Progenitor cell of endocrine pancreas (in vitro differentiated cells): Measurements from ENCODE around the gene FBN3. TPM values are rescaled to one million over a fixed set of nuclear protein-coding genes. Genes with fewer than 3 reads are reported as not detected.

ENCODE experiments used
- DNase-seq: peaks from one replicate; pipeline ENCODE4 v3.0.0; 2021; ENCODE audit warnings: low spot score; ENCODE audit not compliant: unreplicated experiment
- H3K27ac Mint-ChIP-seq: 2 replicates; pipeline ENCODE4 v1.8.0; 2021; ENCODE audit warnings: mild to moderate bottlenecking, moderate library complexity, mixed read lengths
- H3K27me3 Mint-ChIP-seq: 2 replicates; pipeline ENCODE4 v1.8.0; 2021; ENCODE audit warnings: mixed read lengths
- H3K36me3 Mint-ChIP-seq: 2 replicates; pipeline ENCODE4 v1.8.0; 2022; ENCODE audit warnings: mixed read lengths; ENCODE audit not compliant: insufficient read depth
- H3K4me1 Mint-ChIP-seq: 2 replicates; pipeline ENCODE4 v1.8.0; 2021; ENCODE audit warnings: low read depth, mixed read lengths
- H3K4me3 Mint-ChIP-seq: 2 replicates; pipeline ENCODE4 v1.8.0; 2021; ENCODE audit warnings: low read depth, mild to moderate bottlenecking, moderate library complexity, mixed read lengths
- H3K9me3 Mint-ChIP-seq: 2 replicates; pipeline ENCODE4 v1.8.0; 2021; ENCODE audit warnings: low read depth, mixed read lengths
- total RNA-seq: library from RNA; stranded (reverse); gene quantifications from 2 replicates; pipeline ENCODE4 v1.2.1, GENCODE V29; 2021
- TF ChIP-seq, protein P1 (sequence below): fragments of 200-600 bp; sonication (generic); IDR thresholded peaks from one replicate; pipeline ENCODE4 v1.5.0; 2021; ENCODE audit warnings: antibody characterized with exemption, mild to moderate bottlenecking; ENCODE audit not compliant: unreplicated experiment

Gene FBN3
- total RNA-seq, 1 donor from 2014 or later = 121 TPM

DNA sequence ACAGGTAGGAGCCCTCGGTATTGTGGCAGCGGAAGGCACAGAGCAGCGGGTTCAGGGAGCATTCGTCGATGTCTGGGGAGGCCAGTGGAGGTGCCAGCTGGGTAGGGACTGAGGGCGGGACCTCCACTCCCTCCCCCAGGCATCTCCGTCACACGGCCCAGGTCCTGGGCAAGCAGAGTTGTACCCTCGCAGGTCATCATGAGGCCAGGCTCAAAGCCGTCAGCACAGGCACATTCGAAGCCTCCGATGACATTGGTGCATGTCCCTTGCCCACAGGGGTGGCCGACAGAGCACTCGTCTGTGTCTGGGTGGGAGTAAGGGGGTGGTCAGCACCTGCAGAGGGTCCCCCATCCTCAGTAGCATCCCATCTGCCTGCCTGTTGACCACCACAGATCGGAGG, 61.5 kb downstream of the FBN3 start:
- Mint-ChIP-seq H3K27me3 (no peaks in the 10 kb centered on the region), H3K4me1 (peaks cover 6% of the 10 kb centered on the region), H3K36me3 (peaks cover 18% of the 10 kb centered on the region), H3K9me3 (no peaks in the 10 kb centered on the region), H3K27ac (no peak overlapping the region), H3K4me3 (no peak overlapping the region)
- TF ChIP-seq, protein P1, sequence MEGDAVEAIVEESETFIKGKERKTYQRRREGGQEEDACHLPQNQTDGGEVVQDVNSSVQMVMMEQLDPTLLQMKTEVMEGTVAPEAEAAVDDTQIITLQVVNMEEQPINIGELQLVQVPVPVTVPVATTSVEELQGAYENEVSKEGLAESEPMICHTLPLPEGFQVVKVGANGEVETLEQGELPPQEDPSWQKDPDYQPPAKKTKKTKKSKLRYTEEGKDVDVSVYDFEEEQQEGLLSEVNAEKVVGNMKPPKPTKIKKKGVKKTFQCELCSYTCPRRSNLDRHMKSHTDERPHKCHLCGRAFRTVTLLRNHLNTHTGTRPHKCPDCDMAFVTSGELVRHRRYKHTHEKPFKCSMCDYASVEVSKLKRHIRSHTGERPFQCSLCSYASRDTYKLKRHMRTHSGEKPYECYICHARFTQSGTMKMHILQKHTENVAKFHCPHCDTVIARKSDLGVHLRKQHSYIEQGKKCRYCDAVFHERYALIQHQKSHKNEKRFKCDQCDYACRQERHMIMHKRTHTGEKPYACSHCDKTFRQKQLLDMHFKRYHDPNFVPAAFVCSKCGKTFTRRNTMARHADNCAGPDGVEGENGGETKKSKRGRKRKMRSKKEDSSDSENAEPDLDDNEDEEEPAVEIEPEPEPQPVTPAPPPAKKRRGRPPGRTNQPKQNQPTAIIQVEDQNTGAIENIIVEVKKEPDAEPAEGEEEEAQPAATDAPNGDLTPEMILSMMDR = no peak
- DNase-seq = no peak

DNA sequence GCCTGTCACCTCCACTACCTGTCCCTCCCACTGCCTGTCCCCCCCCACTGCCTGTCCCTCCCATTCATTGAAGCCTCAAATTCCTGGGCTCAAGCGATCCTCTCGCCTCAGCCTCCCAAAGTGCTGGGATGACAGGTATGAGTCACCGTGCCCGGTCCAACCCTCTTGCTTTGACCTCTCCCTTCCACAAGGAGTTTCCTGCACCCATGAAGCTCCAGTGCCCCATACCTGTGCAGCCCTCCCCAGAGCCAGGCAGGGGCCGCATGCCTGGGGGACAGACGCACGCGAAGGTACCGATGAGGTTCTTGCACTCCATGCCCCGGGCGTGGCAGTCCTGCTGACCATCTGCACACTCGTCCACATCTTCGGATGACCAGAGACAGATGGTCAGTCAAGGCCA, 62.5 kb downstream of the FBN3 start:
- H3K36me3 Mint-ChIP-seq = peaks cover 24% of the 10 kb centered on the region
- peaks cover 6% of the 10 kb centered on the region for H3K4me1 Mint-ChIP-seq
- H3K4me3 Mint-ChIP-seq = no peak overlapping the region
- H3K27me3 Mint-ChIP-seq = no peaks in the 10 kb centered on the region
- H3K9me3 Mint-ChIP-seq = no peaks in the 10 kb centered on the region
- no peak for DNase-seq
- no peak overlapping the region for H3K27ac Mint-ChIP-seq
- TF ChIP-seq, protein P1 = no peak

DNA sequence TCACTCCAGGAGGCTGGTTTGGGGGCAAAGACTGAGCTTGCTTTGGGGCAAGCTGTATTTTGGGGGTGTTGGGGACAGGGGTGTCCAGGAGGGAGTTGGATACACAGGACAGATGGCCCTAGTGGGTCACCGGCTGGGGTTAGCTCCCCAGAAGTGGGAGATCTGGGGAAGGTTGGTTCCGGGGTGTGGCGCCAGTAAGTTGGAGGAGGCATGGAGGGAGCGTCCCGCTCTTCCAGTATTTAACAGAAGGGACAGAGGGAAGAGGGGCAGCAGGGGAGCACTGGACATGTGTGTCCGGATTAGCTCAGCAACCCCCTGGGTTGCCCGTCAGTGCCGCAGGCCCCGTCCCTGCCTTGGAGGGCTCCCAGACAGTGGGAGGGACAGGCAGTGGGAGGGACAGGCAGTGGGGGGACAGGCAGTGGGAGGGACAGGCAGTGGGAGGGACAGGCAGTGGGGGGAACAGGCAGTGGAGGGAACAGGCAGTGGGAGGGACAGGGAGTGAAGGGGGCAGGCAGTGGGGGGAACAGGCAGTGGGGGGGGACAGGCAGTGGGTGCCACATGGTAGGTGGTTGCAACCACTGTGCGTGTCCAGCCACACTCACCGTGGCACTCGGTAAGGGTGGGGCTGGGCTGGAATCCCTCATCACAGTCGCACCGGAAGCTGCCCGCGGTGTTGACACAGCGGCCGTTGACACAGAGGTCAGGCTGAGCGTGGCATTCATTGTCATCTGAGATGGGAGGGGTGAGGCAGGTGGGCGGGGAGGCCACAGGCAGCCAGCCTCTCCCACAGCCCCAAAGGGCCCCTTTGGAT, 63.6 kb downstream of the FBN3 start:
- DNase-seq = no peak
- no peaks in the 10 kb centered on the region for H3K27me3 Mint-ChIP-seq
- peak overlapping the region; percentile 62 for H3K27ac Mint-ChIP-seq
- no peak overlapping the region for H3K4me3 Mint-ChIP-seq
- H3K36me3 Mint-ChIP-seq = peaks cover 22% of the 10 kb centered on the region
- peaks cover 6% of the 10 kb centered on the region for H3K4me1 Mint-ChIP-seq
- TF ChIP-seq, protein P1 = no peak
- H3K9me3 Mint-ChIP-seq = no peaks in the 10 kb centered on the region

DNA sequence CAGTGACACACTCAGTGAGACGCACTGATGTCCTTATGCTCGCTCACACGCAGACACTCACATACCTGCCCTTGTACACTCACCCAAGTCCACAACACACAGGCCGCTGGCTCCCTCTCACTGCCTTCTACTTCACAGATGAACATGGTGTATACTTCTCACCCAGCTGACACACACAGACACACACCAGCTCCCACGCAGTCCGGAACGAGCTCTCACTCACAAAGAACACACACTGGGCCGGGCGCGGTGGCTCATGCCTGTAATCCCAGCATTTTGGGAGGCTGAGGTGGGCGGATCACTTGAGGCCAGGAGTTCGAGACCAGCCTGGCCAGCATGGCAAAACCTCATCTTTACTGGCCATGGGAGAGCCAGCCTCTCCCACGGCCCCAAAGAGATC, 65.2 kb downstream of the FBN3 start:
- no peaks in the 10 kb centered on the region for H3K9me3 Mint-ChIP-seq
- H3K27ac Mint-ChIP-seq = peak overlapping the region; percentile 50
- H3K4me3 Mint-ChIP-seq = no peak overlapping the region
- H3K27me3 Mint-ChIP-seq = no peaks in the 10 kb centered on the region
- TF ChIP-seq, protein P1 = no peak
- peaks cover 24% of the 10 kb centered on the region for H3K36me3 Mint-ChIP-seq
- DNase-seq = no peak
- H3K4me1 Mint-ChIP-seq = peaks cover 6% of the 10 kb centered on the region

DNA sequence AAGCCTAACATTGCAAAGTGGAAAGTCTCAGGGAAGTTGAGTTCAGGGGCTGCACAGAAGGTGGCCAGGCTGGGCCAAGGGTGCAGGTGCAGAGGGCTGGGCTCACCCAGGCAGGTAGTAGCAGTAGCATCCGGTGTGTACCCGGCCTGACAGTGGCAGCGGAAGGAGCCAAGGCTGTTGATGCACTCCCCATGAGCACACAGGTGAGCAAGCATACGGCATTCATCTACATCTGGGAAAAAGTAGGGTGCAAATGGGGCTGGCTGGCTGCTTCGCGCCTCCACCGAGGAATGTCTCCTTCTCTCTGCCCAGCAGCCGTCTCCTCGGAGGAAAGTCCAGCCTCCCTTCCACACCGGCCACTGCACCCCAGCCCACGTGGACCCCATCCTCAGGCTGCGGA, 66.3 kb downstream of the FBN3 start:
- H3K9me3 Mint-ChIP-seq = no peaks in the 10 kb centered on the region
- no peak overlapping the region for H3K27ac Mint-ChIP-seq
- no peak for DNase-seq
- TF ChIP-seq, protein P1 = no peak
- no peaks in the 10 kb centered on the region for H3K27me3 Mint-ChIP-seq
- H3K4me1 Mint-ChIP-seq = peaks cover 6% of the 10 kb centered on the region
- no peak overlapping the region for H3K4me3 Mint-ChIP-seq
- peaks cover 24% of the 10 kb centered on the region for H3K36me3 Mint-ChIP-seq
